Type B pancreatic cell (in vitro differentiated cells): ENCODE measurements around the gene PYGB. TPM values are rescaled to one million over a fixed set of nuclear protein-coding genes. Genes with fewer than 3 reads are reported as not detected.

Source experiments
- DNase-seq: peaks from one replicate; pipeline ENCODE4 v3.0.0; 2021; ENCODE audit warnings: mixed read lengths; ENCODE audit not compliant: unreplicated experiment; ENCODE audit errors: extremely low spot score
- H3K27ac Mint-ChIP-seq: 2 replicates; pipeline ENCODE4 v1.8.0; 2021; ENCODE audit warnings: mild to moderate bottlenecking, mixed read lengths
- H3K27me3 Mint-ChIP-seq: 2 replicates; pipeline ENCODE4 v1.8.0; 2021; ENCODE audit warnings: mixed read lengths
- H3K36me3 Mint-ChIP-seq: 2 replicates; pipeline ENCODE4 v1.8.0; 2021; ENCODE audit warnings: mixed read lengths
- H3K4me1 Mint-ChIP-seq: one replicate; pipeline ENCODE4 v1.8.0; 2021; ENCODE audit warnings: mixed read lengths; ENCODE audit not compliant: unreplicated experiment
- H3K4me3 Mint-ChIP-seq: 2 replicates; pipeline ENCODE4 v1.8.0; 2021; ENCODE audit warnings: mild to moderate bottlenecking, mixed read lengths
- H3K9me3 Mint-ChIP-seq: 2 replicates; pipeline ENCODE4 v1.8.0; 2021; ENCODE audit warnings: mixed read lengths
- total RNA-seq: library from RNA; stranded (reverse); gene quantifications from 2 replicates; pipeline ENCODE4 v1.2.1, GENCODE V29; 2021; ENCODE audit warnings: low replicate concordance
- TF ChIP-seq, protein P1 (sequence below): fragments of 200-600 bp; sonication (generic); conservative IDR thresholded peaks from 2 replicates; pipeline ENCODE4 v1.5.0; 2021; ENCODE audit warnings: antibody characterized with exemption, mild to moderate bottlenecking

The PYGB gene
- total RNA-seq, 1 donor from 2014 or later = 52.2 TPM

DNA sequence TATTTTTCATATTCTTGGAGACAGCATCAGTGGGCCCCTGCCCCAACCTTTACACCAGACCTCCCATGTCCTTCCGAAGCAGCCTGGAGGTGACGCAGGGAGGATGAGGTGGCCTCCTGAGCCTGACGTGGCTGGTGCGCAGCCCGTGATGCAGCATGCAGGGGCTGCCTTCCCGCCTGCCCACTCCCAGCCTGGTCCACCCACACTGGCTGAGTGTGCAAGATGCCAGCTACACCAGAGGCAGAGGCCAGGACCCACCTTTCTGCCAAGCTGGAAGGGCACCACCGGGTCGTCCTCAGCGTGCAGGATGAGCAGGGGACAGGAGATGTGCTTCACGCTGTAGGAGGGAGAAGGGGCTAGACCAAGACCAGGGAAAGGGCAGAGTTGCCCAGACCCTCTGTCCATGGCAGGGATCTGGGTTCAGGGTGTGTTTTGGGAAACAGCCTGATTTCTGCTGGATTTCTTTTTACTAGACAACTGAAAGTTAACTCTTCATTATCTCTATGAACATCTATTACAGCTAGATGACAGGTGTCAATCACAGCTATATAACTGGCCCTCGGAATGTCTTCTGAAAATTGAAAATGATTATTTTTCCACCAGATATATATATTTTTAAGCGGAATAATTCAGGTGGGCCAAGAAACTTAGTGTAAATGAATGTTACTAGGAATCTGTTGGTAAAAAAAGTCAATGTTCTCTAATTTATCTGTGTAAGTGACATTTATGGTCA is 55.6 kb downstream of the PYGB start:
- Mint-ChIP-seq H3K4me1 (no peaks in the 10 kb centered on the region), H3K27ac (no peak overlapping the region)
- TF ChIP-seq, protein P1, sequence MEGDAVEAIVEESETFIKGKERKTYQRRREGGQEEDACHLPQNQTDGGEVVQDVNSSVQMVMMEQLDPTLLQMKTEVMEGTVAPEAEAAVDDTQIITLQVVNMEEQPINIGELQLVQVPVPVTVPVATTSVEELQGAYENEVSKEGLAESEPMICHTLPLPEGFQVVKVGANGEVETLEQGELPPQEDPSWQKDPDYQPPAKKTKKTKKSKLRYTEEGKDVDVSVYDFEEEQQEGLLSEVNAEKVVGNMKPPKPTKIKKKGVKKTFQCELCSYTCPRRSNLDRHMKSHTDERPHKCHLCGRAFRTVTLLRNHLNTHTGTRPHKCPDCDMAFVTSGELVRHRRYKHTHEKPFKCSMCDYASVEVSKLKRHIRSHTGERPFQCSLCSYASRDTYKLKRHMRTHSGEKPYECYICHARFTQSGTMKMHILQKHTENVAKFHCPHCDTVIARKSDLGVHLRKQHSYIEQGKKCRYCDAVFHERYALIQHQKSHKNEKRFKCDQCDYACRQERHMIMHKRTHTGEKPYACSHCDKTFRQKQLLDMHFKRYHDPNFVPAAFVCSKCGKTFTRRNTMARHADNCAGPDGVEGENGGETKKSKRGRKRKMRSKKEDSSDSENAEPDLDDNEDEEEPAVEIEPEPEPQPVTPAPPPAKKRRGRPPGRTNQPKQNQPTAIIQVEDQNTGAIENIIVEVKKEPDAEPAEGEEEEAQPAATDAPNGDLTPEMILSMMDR = no peak

DNA sequence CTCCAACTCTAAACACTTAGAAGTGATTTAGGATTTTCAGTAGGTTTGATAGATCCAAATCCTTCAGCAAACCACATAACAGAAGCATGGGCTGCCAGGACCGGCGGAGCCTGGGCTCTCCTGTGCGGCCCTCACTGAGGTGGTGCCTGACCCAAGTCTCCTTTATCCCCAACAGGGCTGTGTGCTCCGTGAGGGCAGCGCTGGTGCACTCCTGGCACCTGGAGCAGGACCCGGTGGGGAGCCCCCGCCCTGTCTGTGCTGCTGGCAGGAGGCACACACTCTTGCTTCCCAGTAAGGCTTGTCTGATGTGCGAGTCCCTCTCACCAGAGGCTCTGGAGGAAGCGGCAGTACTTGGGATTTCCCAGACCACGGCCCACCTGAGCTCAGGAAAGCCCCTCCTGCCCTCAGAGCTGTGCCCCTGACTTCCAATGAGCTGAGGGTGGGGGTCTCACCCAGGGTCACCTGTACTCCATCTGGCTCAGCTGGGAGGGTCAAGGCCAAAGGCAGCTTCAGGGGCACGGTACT is 56.2 kb downstream of the PYGB start:
- TF ChIP-seq, protein P1 = no peak
- no peaks in the 10 kb centered on the region for H3K9me3 Mint-ChIP-seq
- no peak overlapping the region for H3K4me3 Mint-ChIP-seq
- no peaks in the 10 kb centered on the region for H3K4me1 Mint-ChIP-seq
- no peak overlapping the region for H3K27ac Mint-ChIP-seq
- DNase-seq = no peak
- peaks cover 7% of the 10 kb centered on the region for H3K36me3 Mint-ChIP-seq
- no peaks in the 10 kb centered on the region for H3K27me3 Mint-ChIP-seq

More for the DNA sequence above, 55.6 kb downstream of the PYGB start:
- Mint-ChIP-seq H3K4me3 (no peak overlapping the region), H3K9me3 (no peaks in the 10 kb centered on the region), H3K36me3 (peaks cover 7% of the 10 kb centered on the region), H3K27me3 (no peaks in the 10 kb centered on the region)
- DNase-seq = no peak

DNA sequence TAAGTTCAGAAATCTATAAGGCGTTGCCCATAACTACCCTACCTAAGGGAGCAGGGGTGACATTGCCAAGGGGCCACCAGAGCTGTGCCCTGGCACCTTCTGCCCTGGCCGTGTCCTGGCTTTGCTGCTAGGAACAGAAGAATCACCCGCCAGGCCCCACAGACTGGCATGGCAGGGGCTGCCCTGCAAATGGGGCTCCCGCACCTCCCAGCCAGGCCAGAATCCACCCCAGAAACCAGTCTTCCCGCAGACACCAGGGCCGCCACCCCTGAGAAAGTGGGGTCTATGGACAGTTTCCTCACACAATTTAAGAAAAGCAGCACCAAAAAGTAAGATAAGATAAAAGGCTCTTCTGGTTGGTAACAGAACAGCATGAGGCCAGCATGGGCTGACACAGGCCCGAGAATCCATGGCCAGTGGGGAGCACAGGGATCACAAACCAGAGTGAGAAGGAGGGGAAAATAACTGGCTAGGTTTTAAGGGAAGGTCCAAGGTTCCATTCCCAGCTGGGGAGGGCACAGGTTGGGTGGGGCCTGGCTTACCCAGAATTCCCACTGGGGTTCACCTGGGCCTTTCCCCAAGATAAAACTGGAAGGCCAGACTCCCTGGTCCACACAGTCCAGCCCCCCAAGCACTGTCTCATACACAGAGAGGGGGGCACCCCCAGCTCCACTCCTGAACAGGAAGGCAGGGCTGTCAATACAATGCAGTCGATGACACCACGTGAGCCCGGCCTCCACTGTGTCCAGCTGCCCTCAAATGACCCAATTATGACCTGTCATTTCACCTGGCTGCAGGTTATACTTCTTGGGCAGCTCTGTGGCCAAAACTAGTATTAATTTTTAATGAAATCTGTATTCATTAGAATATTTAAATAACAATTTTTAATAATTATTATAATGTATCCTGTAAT is 59.4 kb downstream of the PYGB start:
- Mint-ChIP-seq H3K27me3 (no peaks in the 10 kb centered on the region), H3K9me3 (no peaks in the 10 kb centered on the region), H3K4me3 (no peak overlapping the region), H3K36me3 (peaks cover 12% of the 10 kb centered on the region), H3K4me1 (peaks cover 11% of the 10 kb centered on the region), H3K27ac (no peak overlapping the region)
- no peak for DNase-seq
- TF ChIP-seq, protein P1 = no peak

DNA sequence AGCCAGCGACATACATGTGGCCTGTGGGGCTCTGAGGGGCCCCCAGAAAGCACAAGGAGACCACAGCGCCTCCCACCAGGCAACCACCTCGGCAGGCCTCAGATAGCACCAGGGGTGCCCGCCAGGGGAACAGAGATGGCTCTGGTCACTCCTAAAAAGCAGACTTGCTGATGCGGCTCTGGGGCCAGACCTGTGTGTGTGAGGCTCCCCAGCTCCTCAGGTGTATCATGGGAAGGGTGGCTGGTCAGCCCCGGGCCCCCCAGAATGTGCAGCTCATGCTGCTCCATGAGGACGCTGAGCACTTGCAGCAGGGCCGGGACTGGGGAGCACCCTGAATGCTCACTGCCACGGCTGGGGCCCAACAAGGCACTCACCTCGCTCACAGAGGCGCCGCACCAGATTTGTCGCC is 60.2 kb downstream of the PYGB start:
- Mint-ChIP-seq H3K4me3 (no peak overlapping the region), H3K27me3 (no peaks in the 10 kb centered on the region), H3K9me3 (no peaks in the 10 kb centered on the region), H3K4me1 (peaks cover 11% of the 10 kb centered on the region), H3K36me3 (peaks cover 12% of the 10 kb centered on the region), H3K27ac (no peak overlapping the region)
- no peak for DNase-seq
- TF ChIP-seq, protein P1 = no peak

DNA sequence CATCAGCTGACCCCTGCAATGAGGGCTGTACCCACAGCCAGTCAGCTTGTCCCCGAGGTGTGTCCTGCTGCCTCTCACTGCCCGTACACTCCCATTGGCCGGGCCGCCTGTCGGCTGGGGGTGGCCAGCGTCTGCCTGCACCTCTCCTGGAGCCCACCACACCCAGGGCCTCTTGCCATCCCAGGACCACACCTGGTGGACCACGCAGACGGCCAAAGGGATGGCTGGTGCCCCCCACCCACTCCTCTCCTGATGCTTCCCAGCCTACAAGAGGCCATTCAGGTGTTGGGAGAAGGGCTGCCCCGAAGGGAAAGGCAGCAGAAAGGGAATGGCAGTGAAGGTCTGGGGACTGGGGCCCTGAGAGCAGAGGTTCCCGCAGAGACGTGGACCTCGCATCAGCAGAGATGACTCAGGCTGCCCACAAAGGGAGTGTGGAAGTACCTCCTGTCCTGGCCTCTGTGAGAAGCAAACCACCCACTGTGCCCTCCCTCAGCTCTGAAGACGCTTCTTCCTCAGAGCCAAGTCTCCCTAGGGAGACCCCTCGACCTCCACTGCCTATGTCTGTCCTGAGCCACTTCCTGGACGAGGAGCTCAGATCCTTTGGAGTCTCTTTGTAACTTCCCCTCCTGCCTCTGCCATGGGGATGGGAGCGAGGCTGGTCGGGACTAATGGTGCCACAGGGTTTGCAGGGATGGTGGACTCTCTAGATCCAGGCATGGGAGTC is 60.9 kb downstream of the PYGB start:
- peaks cover 11% of the 10 kb centered on the region for H3K4me1 Mint-ChIP-seq
- peaks cover 12% of the 10 kb centered on the region for H3K36me3 Mint-ChIP-seq
- H3K9me3 Mint-ChIP-seq = no peaks in the 10 kb centered on the region
- H3K27me3 Mint-ChIP-seq = no peaks in the 10 kb centered on the region
- TF ChIP-seq, protein P1 = no peak
- no peak for DNase-seq
- H3K27ac Mint-ChIP-seq = no peak overlapping the region
- H3K4me3 Mint-ChIP-seq = no peak overlapping the region
